Left renal cortex interstitium (tissue), 4 donors: ENCODE data around the gene CAVIN2. TPM values are rescaled to one million over a fixed set of nuclear protein-coding genes. Genes with fewer than 3 reads are reported as not detected.
"Not testable (repeated sequence)": the region's sequence is repeated elsewhere in the genome, so short reads cannot be mapped to it uniquely, and the experiment has no call there.

Experiments
- DNase-seq, 4 donors: peaks; one replicate each; pipeline ENCODE4 v3.0.0-alpha.2; 2013; ENCODE audit warnings: low read depth in 4 of 4, low spot score in 2 of 4, missing footprints in 1 of 4
- polyA plus RNA-seq, 4 donors: library from polyadenylated mRNA; unstranded; fragments of 120-200 nt; gene quantifications; one replicate each; pipeline ENCODE4 v1.2.1, GENCODE V29; 2013; ENCODE audit not compliant: insufficient read length in 4 of 4

CAVIN2 gene
- polyA plus RNA-seq, 4 donors: 35.2 to 47.8 (median 42.7) TPM

- no peak for DNase-seq
These were observed 43.9 kb downstream of the CAVIN2 start for GRCh38 chr2:191803007-191803406.

DNA sequence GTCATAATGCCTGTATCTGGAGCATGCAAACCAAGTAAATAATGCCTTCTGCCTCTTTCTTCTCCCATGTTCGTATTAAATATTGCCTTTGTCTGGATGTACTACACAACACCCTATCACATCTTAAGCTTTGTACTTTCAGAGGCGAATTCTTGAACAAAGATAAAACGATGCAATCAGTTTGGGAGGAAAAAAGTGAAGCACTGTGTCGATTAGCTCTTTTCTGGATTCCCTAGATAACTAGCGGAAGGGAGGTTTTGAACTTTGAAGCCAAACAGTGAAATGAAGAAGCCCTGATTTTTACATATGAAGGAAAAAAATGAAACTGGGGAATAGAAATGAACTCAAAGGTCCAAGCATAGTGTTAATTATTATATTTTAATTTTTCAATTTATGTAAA is 44.7 kb downstream of the CAVIN2 start:
- no peak for DNase-seq

- no peak for DNase-seq
These were observed 46.0 kb downstream of the CAVIN2 start for GRCh38 chr2:191800874-191801273.

GRCh38 chr2:191799526-191799925 is 47.4 kb downstream of the CAVIN2 start:
- DNase-seq: no peak

DNA sequence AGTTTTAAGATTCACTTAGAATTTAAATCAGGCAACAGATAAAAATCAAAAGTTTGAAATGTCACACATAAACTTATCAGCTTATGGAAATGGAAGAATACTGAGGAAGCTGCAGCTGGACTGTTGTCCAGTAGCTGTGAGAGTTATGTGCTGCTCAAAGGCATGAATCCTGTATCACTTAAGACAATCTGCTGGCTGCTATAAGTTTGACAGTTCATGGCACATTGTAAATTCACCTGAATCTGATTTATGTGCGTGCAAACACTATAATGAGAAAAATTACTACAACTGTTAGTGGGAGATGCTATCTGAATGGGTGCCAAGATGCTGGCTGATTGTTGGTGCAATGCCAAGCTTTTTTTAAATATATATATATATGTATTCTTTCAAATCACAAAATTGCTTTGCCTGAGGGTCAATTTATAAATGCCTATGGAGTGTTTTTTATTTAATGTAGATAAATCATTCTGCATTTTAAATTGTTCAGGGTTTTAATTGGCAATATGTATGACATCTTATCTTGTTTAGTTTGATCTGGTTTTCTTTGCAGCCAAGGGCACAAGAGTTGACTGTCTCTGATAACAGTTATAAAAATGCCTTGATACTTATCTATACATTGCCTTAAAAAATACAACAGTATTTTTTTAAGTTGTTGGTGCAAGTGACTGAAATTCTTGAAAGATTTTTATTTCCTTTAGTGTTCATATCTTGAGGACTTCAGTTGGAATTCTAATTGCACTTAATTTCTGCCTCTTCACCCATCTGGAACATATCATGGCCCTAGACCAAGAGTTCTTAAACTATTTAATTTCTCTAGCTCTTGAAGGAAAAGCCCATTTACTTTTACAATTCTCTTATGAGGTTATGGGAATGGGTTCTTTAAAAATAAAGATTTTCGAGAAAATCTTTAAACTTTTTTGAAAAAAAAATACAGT is 48.7 kb downstream of the CAVIN2 start:
- no peak for DNase-seq

DNA sequence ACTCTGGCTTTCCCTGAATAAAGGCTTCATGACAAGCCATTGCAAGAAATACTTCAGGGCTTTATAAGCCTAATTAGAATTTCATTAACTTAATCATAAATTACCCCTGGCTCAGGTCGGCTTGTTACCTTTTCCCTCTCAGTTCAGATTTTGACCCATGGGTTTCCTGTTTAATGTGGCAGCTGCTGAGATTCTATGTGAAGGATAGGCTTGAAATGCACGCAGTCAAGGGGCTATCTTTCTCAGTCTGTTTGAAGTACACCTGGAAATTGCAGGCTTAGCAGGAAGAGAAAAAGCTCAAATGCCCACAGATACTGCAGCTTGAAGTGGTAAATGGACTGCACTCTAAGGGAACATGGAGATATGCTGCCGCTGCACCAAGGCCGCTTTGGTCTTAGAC is 49.4 kb downstream of the CAVIN2 start:
- no peak for DNase-seq

GRCh38 chr2:191795715-191796114 is 51.2 kb downstream of the CAVIN2 start:
- DNase-seq: no peak

GRCh38 chr2:191791953-191792560 is 54.8 kb downstream of the CAVIN2 start:
- no peak for DNase-seq

GRCh38 chr2:191790737-191791136 is 56.2 kb downstream of the CAVIN2 start:
- no peak for DNase-seq

DNA sequence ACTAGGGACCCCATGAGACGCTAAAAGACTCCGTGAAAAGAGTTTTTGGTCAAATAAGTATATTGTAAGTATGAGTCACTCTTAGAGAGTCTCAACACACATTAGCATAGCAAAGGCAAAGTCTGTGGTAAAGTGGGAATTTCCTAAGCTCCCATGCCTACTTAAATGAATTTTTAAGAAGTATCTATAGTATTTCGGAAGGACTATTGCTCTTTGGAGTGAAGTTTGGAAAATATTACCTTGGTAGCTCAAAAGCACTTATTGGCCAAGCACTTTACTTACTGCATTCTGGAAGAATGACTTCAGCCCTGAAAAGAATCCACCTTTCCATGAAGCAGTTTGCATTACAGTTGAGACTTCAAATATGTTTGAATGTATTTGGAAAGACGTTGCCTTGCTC is 57.1 kb downstream of the CAVIN2 start:
- DNase-seq: no peak

DNA sequence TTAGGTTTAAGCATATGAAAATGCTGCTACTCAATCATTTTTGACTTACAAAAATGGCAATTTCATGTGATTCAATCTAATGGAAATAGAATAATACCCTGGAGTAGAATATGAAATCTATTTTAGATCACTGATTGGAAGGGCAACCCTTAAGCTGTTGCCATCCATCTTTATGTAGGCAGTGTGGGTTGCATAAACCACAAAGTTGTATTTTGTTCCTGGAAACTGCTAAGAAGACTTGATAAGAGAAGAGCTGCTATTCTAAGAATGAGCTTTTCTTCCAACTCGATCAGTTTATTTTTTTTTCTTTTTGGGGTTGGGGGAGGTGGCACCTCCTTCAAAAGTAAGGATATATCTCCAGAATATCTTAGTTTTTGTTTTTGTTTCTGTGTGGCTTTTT is 60.2 kb downstream of the CAVIN2 start:
- DNase-seq: no peak

DNA sequence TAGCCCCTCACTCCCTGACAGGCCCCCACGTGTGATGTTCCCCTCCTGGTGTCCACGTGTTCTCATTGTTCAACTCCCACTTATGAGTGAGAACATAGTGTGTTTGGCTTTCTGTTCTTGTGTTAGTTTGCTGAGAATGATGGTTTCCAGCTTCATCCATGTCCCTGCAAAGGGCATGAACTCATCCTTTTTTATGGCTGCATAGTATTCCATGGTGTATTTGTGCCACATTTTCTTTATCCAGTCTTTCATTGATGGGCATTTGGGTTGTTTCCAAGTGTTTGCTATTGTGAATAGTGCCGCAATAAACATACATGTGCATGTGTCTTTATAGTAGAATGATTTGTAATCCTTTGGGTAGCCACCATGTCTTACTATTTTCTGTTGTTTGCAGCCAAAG is 61.2 kb downstream of the CAVIN2 start:
- not testable (repeated sequence) for DNase-seq

Other genes starting within 250 kb of the CAVIN2 start
- gene NABP1, start 169.0 kb downstream of the CAVIN2 start, polyA plus RNA-seq: 10 to 100 TPM; 25.6 to 43.0 (median 35.3) TPM